IMR-90 (cell line): ENCODE data around the gene HSD17B4. TPM values are rescaled to one million over a fixed set of nuclear protein-coding genes. Genes with fewer than 3 reads are reported as not detected.

Source experiments
- ATAC-seq: fragments of 200-7000 bp; cut with Tn5 transposase; 2 replicates; pipeline ENCODE4 v1.9.1; 2020; ENCODE audit warnings: low read depth, mild to moderate bottlenecking, moderate library complexity
- BruUV-seq: library from RNA; stranded (reverse); fragments of 400-500 nt; replicated peaks from 2 replicates; lab custom pipeline; 2021; lab: Mats Ljungman, UMichigan
- CTCF ChIA-PET: fragments of 300-600 bp; formaldehyde crosslinking; extraction: SDS; loops from one replicate; lab custom pipeline; 2021; ENCODE audit warnings: antibody characterized with exemption; lab: Yijun Ruan, JAX
- POLR2A ChIA-PET: fragments of 300-600 bp; sonication (Branson Sonifier 250); formaldehyde crosslinking; loops from one replicate; lab custom pipeline; 2022; ENCODE audit warnings: antibody characterized with exemption; ENCODE audit not compliant: unreplicated experiment; lab: Charles Lee
- DNase-seq: peaks from one replicate; pipeline ENCODE4 v3.0.0; 2013
- H2AFZ ChIP-seq: replicated peaks from 2 replicates; pipeline ENCODE3; 2013; ENCODE audit warnings: low read length, mild to moderate bottlenecking; ENCODE audit not compliant: poor library complexity
- H2AK5ac ChIP-seq: 2 replicates; pipeline ENCODE4 v1.6.1; 2013; ENCODE audit warnings: low read depth, low read length, inconsistent platforms
- H2AK9ac ChIP-seq: replicated peaks from 2 replicates; pipeline ENCODE3; 2013; ENCODE audit warnings: mild to moderate bottlenecking, low read depth, low read length, moderate library complexity; ENCODE audit not compliant: poor library complexity
- H2BK120ac ChIP-seq: 2 replicates; pipeline ENCODE4 v1.6.1; 2013; ENCODE audit warnings: low read depth, low read length, inconsistent platforms
- H2BK15ac ChIP-seq: 3 replicates; pipeline ENCODE4 v1.6.1; 2013; ENCODE audit warnings: low read depth, low read length, inconsistent platforms
- H2BK20ac ChIP-seq: 2 replicates; pipeline ENCODE4 v1.6.1; 2013; ENCODE audit warnings: low read depth, mild to moderate bottlenecking, inconsistent platforms, low read length, moderate library complexity
- H2BK5ac ChIP-seq: 2 replicates; pipeline ENCODE4 v1.6.1; 2013; ENCODE audit warnings: mild to moderate bottlenecking, low read depth, low read length, inconsistent platforms; ENCODE audit not compliant: poor library complexity, severe bottlenecking
- H3K14ac ChIP-seq: replicated peaks from 2 replicates; pipeline ENCODE4 v1.6.1; 2013; ENCODE audit warnings: low read depth, low read length, inconsistent platforms
- H3K18ac ChIP-seq: 2 replicates; pipeline ENCODE4 v1.6.1; 2013; ENCODE audit warnings: low read depth, low read length, control low read depth
- H3K23ac ChIP-seq: 2 replicates; pipeline ENCODE4 v1.6.1; 2013; ENCODE audit warnings: low read depth, low read length, inconsistent platforms
- H3K27ac ChIP-seq: 2 replicates; pipeline ENCODE4 v1.5.1; 2013; ENCODE audit warnings: mild to moderate bottlenecking, control low read depth, low read length; ENCODE audit not compliant: insufficient read depth
- H3K27me3 ChIP-seq: 2 replicates; pipeline ENCODE4 v1.6.1; 2013; ENCODE audit warnings: low read length; ENCODE audit not compliant: control insufficient read depth, insufficient read depth
- H3K36me3 ChIP-seq: 2 replicates; pipeline ENCODE4 v1.6.1; 2013; ENCODE audit warnings: low read length, mixed read lengths; ENCODE audit not compliant: control insufficient read depth, insufficient read depth
- H3K4ac ChIP-seq: 2 replicates; pipeline ENCODE4 v1.6.1; 2013; ENCODE audit warnings: low read depth, low read length, inconsistent platforms
- H3K4me1 ChIP-seq: 2 replicates; pipeline ENCODE4 v1.6.1; 2013; ENCODE audit warnings: low read length, mixed read lengths; ENCODE audit not compliant: control insufficient read depth, insufficient read depth
- H3K4me2 ChIP-seq: 2 replicates; pipeline ENCODE4 v1.6.1; 2013; ENCODE audit warnings: low read depth, mild to moderate bottlenecking, control low read depth, low read length, moderate library complexity
- H3K4me3 ChIP-seq: 2 replicates; pipeline ENCODE4 v1.5.1; 2013; ENCODE audit warnings: low read depth, mild to moderate bottlenecking, control low read depth, low read length, moderate library complexity; ENCODE audit not compliant: insufficient read depth
- H3K56ac ChIP-seq: 2 replicates; pipeline ENCODE4 v1.6.1; 2013; ENCODE audit warnings: low read length, inconsistent platforms; ENCODE audit not compliant: insufficient read depth; ENCODE audit errors: extremely low read depth
- H3K79me1 ChIP-seq, 2 experiments: 2 replicates each; pipeline ENCODE4 v1.6.1; 2013; ENCODE audit warnings: low read length in 2 of 2, inconsistent platforms in 1 of 2, low read depth in 1 of 2
- H3K9ac ChIP-seq: 2 replicates; pipeline ENCODE4 v1.6.1; 2013; ENCODE audit warnings: low read depth, low read length, control low read depth
- H3K9me1 ChIP-seq: 2 replicates; pipeline ENCODE4 v1.6.1; 2013; ENCODE audit warnings: low read length, inconsistent platforms; ENCODE audit not compliant: insufficient read depth
- H3K9me3 ChIP-seq: 2 replicates; pipeline ENCODE4 v1.6.1; 2013; ENCODE audit warnings: low read length; ENCODE audit not compliant: control insufficient read depth, insufficient read depth
- H4K20me1 ChIP-seq: 2 replicates; pipeline ENCODE4 v1.6.1; 2013; ENCODE audit warnings: low read length, inconsistent platforms; ENCODE audit not compliant: insufficient read depth
- H4K5ac ChIP-seq: 2 replicates; pipeline ENCODE4 v1.6.1; 2013; ENCODE audit warnings: mild to moderate bottlenecking, low read depth, low read length, control low read depth
- H4K8ac ChIP-seq, 2 experiments: 2 replicates each; pipeline ENCODE4 v1.6.1; 2013; ENCODE audit warnings: low read depth in 2 of 2, low read length in 2 of 2, control low read depth in 1 of 2, inconsistent platforms in 1 of 2
- H4K91ac ChIP-seq: 2 replicates; pipeline ENCODE4 v1.6.1; 2013; ENCODE audit warnings: low read depth, low read length, inconsistent platforms; ENCODE audit not compliant: insufficient read depth
- BHLHE40 ChIP-seq: fragments of 150-350 bp; IDR thresholded peaks from 2 replicates; pipeline ENCODE4 v1.6.1; 2016; ENCODE audit warnings: mild to moderate bottlenecking, low read depth, low read length
- CEBPB ChIP-seq: IDR thresholded peaks from 2 replicates; pipeline ENCODE4 v1.6.1; 2012; ENCODE audit warnings: low read depth, low read length, improper control_type of control experiment
- CHD1 ChIP-seq: IDR thresholded peaks from 2 replicates; pipeline ENCODE4 v1.6.1; 2012; ENCODE audit warnings: low read depth, low read length, improper control_type of control experiment
- FOS ChIP-seq: fragments of 150-350 bp; IDR thresholded peaks from 2 replicates; pipeline ENCODE4 v1.6.1; 2016; ENCODE audit warnings: low read depth, low read length
- MAFK ChIP-seq: IDR thresholded peaks from 2 replicates; pipeline ENCODE4 v1.6.1; 2012; ENCODE audit warnings: low read depth, low read length, improper control_type of control experiment
- MAZ ChIP-seq: IDR thresholded peaks from 2 replicates; pipeline ENCODE4 v1.6.1; 2012; ENCODE audit warnings: low read depth, mild to moderate bottlenecking, low read length, improper control_type of control experiment, moderate library complexity, borderline replicate concordance
- MXI1 ChIP-seq: IDR thresholded peaks from 2 replicates; pipeline ENCODE4 v1.6.1; 2012; ENCODE audit warnings: low read depth, mild to moderate bottlenecking, low read length, moderate library complexity, borderline replicate concordance
- NFE2L2 ChIP-seq: fragments of 150-350 bp; IDR thresholded peaks from 2 replicates; pipeline ENCODE4 v1.6.1; 2016; ENCODE audit warnings: low read depth, mild to moderate bottlenecking, low read length
- POLR2A ChIP-seq: IDR thresholded peaks from 2 replicates; pipeline ENCODE4 v1.6.1; 2012; ENCODE audit warnings: mild to moderate bottlenecking, low read depth, low read length
- RCOR1 ChIP-seq: IDR thresholded peaks from 2 replicates; pipeline ENCODE4 v1.6.1; 2012; ENCODE audit warnings: mild to moderate bottlenecking, low read length, improper control_type of control experiment; ENCODE audit not compliant: insufficient replicate concordance
- RFX5 ChIP-seq: IDR thresholded peaks from 2 replicates; pipeline ENCODE4 v1.8.0; 2012; ENCODE audit warnings: low read depth, mild to moderate bottlenecking, low read length, moderate library complexity
- SMC3 ChIP-seq: fragments of 150-350 bp; IDR thresholded peaks from 2 replicates; pipeline ENCODE4 v1.6.1; 2016; ENCODE audit warnings: low read depth, mild to moderate bottlenecking, antibody characterized with exemption, low read length, moderate library complexity
- WGBS, 2 experiments: methylation state at CpG; one replicate each; pipeline versions ENCODE4 v1.1.5 to v1.1.7; 2013; ENCODE audit warnings: missing lambda C conversion rate in 2 of 2; ENCODE audit not compliant: insufficient read length in 1 of 2; ENCODE audit errors: extremely low coverage in 2 of 2; 5-methylcytosine and 5-hydroxymethylcytosine counted together
- dilution Hi-C: fragments of 300-500 bp; cut with HindIII; formaldehyde crosslinking; loops from one replicate; pipeline ENCODE4 v1.14.3; 2018; ENCODE audit warnings: low sequenced_read_pairs; ENCODE audit not compliant: unreplicated experiment
- in situ Hi-C: fragments of 300-500 bp; cut with MboI; formaldehyde crosslinking; loops from 3 replicates; pipeline ENCODE4 v1.14.3; 2019; ENCODE audit warnings: low sequenced_read_pairs, inconsistent platforms, mixed read lengths
- intact Hi-C: fragments of 100-400 bp; cut with micrococcal nuclease; formaldehyde crosslinking; loops from 2 replicates; pipeline ENCODE4 v1.10.0; 2022
- polyA plus RNA-seq, 3 experiments: library from polyadenylated mRNA; depleted of rRNA; stranded (reverse); fragments of >200 nt; gene quantifications; 2 replicates each; pipeline ENCODE4 v1.2.3, GENCODE V29; 2012; ENCODE audit warnings: low replicate concordance in 1 of 3
- total RNA-seq: library from RNA; depleted of rRNA; stranded (reverse); fragments of >200 nt; gene quantifications from 2 replicates; pipeline ENCODE4 v1.2.3, GENCODE V29; 2012
- TF ChIP-seq, protein P1 (sequence below): conservative IDR thresholded peaks from 2 replicates; pipeline ENCODE4 v1.5.1; 2012; ENCODE audit warnings: mild to moderate bottlenecking, low read depth, low read length, improper control_type of control experiment
- TF ChIP-seq, protein P2 (sequence below): fragments of 150-350 bp; IDR thresholded peaks from 2 replicates; pipeline ENCODE4 v1.6.1; 2016; ENCODE audit warnings: low read depth, mild to moderate bottlenecking, low read length, moderate library complexity, borderline replicate concordance

Gene HSD17B4
- total and polyA plus RNA-seq, 2 of the 4 experiments (the other 2 are of a cell fraction), result 95.1 to 154 TPM

DNA sequence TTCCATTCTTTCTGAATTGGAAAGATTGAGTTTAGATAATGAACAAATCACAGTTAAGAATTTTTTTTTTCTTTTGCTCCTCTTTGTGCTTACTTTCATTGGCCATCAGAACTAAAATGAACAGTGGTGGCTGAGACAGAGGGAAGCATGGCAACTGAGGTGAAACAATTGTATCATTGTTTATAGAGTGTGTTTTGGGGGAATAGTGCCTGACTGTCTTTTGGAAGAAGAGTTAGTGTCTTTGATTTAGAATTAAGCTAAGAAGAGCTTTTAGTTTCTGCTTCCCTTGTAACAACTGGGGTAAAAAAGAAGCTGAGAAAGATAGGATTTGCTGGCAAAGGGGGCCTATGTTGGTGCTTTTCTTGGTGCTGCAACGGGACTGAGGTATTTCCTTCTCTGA lies 24.0 kb downstream of the HSD17B4 start:
- H2AFZ ChIP-seq, result no peak overlapping the region
- H3K9me1 ChIP-seq, result no peaks in the 10 kb centered on the region
- no peak overlapping the region for H2AK9ac ChIP-seq
- no peak overlapping the region for H4K5ac ChIP-seq
- H3K23ac ChIP-seq, result no peak overlapping the region
- CTCF ChIA-PET, result interaction anchor here (0.6 kb wide), 1 partner anchor 165 kb away, joined by 3 read pairs; no protein-coding TSS in a partner anchor
- no peak for TF ChIP-seq RCOR1
- TF ChIP-seq RFX5, result no peak
- TF ChIP-seq MAZ, result no peak
- TF ChIP-seq MXI1, result no peak
- TF ChIP-seq POLR2A, result no peak
- no peak for TF ChIP-seq MAFK
- TF ChIP-seq CEBPB, result no peak
- no peak for TF ChIP-seq NFE2L2
- no peak for TF ChIP-seq BHLHE40
- TF ChIP-seq, protein P1, sequence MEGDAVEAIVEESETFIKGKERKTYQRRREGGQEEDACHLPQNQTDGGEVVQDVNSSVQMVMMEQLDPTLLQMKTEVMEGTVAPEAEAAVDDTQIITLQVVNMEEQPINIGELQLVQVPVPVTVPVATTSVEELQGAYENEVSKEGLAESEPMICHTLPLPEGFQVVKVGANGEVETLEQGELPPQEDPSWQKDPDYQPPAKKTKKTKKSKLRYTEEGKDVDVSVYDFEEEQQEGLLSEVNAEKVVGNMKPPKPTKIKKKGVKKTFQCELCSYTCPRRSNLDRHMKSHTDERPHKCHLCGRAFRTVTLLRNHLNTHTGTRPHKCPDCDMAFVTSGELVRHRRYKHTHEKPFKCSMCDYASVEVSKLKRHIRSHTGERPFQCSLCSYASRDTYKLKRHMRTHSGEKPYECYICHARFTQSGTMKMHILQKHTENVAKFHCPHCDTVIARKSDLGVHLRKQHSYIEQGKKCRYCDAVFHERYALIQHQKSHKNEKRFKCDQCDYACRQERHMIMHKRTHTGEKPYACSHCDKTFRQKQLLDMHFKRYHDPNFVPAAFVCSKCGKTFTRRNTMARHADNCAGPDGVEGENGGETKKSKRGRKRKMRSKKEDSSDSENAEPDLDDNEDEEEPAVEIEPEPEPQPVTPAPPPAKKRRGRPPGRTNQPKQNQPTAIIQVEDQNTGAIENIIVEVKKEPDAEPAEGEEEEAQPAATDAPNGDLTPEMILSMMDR, result no peak
- TF ChIP-seq CHD1, result no peak
- no peak for TF ChIP-seq SMC3
- TF ChIP-seq, protein P2, sequence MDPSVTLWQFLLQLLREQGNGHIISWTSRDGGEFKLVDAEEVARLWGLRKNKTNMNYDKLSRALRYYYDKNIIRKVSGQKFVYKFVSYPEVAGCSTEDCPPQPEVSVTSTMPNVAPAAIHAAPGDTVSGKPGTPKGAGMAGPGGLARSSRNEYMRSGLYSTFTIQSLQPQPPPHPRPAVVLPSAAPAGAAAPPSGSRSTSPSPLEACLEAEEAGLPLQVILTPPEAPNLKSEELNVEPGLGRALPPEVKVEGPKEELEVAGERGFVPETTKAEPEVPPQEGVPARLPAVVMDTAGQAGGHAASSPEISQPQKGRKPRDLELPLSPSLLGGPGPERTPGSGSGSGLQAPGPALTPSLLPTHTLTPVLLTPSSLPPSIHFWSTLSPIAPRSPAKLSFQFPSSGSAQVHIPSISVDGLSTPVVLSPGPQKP, result no peak
- TF ChIP-seq FOS, result no peak
- no peaks in the 10 kb centered on the region for H3K27me3 ChIP-seq
- H3K14ac ChIP-seq, result no peak overlapping the region
- H2AK5ac ChIP-seq, result no peak overlapping the region
- no peak overlapping the region for H3K4me3 ChIP-seq
- no peak overlapping the region for H4K8ac ChIP-seq
- no TSS peak for BruUV-seq
- ATAC-seq (no peak), DNase-seq (no peak)
- no peaks in the 10 kb centered on the region for H4K20me1 ChIP-seq
- no peaks in the 10 kb centered on the region for H3K79me1 ChIP-seq
- H3K4ac ChIP-seq, result no peak overlapping the region
- dilution Hi-C loops, result no loop called here
- H3K4me1 ChIP-seq, result no peaks in the 10 kb centered on the region
- H3K18ac ChIP-seq, result no peak overlapping the region
- in situ Hi-C loops, result no loop called here
- H2BK120ac ChIP-seq, result no peak overlapping the region
- intact Hi-C loops, result loop anchor here (10.0 kb wide), 1 partner anchor 988 kb away; the partner anchor contains the start of gene PRR16
- H3K9ac ChIP-seq, result no peak overlapping the region
- H2BK15ac ChIP-seq, result no peak overlapping the region
- H4K91ac ChIP-seq, result no peak overlapping the region
- H2BK20ac ChIP-seq, result no peak overlapping the region
- H3K27ac ChIP-seq, result no peak overlapping the region
- no peak overlapping the region for H3K56ac ChIP-seq
- H3K9me3 ChIP-seq, result no peaks in the 10 kb centered on the region
- no peak overlapping the region for H2BK5ac ChIP-seq
- no CpG with 5 or more reads among the region's 1 CpG for WGBS, 2 experiments
- peaks cover 6% of the 10 kb centered on the region; the same call in 1 of the 2 replicates for H3K36me3 ChIP-seq
- H3K4me2 ChIP-seq, result no peak overlapping the region
- POLR2A ChIA-PET, result no interaction called here
